Nucleus accumbens (tissue), 56 donors: ENCODE data around the gene OPCML.

Experiments used
- DNase-seq, 56 donors: peaks; one replicate each; lab custom pipeline; 2025; lab: John Stamatoyannopoulos, UW

Gene OPCML

GRCh38 chr11:132721526-132721925 lies 810.8 kb downstream of the OPCML start:
- no peak for DNase-seq

DNA sequence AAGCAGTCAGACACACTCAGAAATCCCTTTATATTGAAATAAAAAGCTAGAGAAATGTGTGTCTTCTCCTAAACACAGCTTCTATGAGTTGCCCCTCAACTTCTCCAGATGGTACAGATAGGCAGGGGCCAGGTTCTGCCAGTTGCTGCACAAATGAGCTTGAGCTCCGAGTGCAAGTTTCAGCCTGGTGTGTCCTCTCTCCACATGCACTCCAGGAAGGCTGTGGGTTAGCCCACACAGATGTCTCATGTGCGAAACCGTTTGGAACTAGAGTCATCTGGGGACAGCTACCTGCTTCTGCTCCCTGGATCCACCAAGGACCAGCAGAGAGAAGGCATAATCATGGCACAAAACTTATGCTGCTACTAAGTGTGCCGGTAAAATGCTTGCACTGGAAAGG lies 812.6 kb downstream of the OPCML start:
- DNase-seq: no peak

DNA sequence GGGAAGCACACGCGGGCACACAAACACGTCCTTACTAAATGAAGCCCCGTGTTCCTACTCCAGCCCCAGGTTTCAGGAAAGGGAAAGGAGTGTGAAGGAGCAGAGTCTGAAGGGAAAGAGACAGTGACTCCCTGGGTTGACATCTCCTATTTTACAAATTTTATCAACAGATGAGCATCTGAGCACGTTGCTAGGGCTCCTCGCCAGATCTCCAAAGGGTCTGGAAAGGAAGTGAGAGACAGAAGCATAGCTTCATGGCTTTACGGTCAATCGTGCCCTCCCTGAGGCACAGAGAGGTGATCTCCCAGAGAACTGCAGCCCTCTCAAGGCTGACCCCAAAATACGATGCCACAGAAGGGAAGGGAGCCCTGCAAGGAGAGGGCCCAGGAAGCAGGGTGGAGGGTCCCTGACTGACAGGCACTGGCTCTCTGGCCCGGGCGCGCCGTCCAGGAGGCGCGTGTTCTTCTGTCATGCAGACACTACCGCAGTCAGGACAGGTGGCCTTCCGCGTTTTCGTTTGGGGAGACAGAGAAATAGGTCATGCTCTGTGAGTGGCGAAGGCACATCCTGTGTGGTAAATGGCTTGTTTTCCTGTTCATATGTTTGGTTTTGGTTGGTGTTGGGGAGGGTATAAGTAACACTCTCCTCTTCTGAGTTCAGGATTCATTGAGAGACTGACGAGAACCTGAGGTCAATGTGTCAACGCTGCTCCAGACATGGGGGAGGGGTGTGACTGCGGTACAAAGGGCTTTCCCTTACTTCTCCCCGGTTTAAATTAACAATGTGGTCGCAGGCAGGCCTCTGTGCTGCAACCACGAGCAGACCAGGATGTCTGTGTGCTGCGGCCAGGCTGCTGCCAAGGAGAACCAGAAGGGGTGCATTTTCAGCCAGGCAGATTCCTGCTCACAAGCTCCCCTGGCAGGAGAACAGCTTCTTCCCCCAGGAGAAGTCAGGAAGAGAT lies 813.3 kb downstream of the OPCML start:
- no peak for DNase-seq

GRCh38 chr11:132717824-132718223 lies 814.5 kb downstream of the OPCML start:
- DNase-seq: no peak

DNA sequence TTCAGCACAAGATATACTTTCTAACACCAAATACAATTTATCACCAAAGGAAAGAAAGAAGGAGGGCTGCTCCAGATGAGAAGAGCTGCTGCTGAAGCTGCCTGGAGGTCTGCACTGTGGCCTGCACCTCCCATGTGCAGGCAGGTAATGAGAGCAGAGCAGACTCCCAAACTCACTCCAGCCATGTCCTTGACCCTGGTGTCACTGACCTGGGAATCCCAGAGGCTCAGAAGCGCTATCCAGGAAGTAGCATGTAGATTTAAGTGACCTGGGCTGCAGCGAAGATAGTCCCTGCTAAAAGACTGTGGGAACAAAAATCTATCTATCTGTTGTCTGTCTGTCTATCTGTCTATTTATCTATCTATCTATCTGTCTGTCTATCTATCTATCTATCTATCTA lies 816.3 kb downstream of the OPCML start:
- DNase-seq: no peak

GRCh38 chr11:132714859-132715440 lies 817.4 kb downstream of the OPCML start:
- no peak for DNase-seq

DNA sequence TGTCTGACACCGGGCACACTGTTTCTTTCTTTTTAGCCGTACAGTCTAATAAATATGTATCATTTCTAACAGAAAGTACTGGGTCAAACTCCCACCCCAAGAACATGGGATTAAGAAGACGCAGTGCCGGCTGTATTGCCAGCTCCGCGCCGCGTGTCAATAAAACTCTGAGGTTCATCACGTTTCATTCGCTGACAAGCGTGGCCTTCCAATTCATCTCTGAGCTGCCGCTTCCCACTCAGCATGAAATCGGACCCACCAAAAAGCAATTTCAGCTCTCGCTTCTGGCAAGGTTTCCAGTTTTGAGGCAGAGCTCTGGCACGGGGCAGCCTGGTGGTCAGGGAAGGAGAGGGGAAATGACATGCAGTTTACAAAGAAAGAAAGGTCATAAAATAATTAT lies 819.8 kb downstream of the OPCML start:
- DNase-seq: no peak

- no peak for DNase-seq
These were observed 827.4 kb downstream of the OPCML start for GRCh38 chr11:132704781-132705375.

DNA sequence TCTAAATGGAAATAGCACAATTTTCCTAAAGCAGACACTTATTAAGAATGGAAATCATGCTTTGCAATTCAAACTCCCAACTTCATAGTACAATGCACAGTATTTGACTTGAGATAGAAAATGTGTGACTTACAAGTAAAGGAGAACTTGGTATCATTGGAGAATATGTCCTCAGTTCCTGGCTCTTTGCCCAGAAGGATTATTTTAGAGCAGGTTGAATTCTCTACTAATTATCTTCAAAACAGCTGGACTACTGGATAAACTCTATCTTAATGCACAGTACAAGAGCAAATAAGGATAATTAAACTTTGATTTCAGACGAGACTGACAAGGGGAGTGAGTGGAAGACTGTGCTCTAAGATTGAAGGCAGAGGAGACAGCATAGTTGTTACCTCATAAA lies 839.4 kb downstream of the OPCML start:
- no peak for DNase-seq

GRCh38 chr11:132691848-132692550 lies 840.3 kb downstream of the OPCML start:
- DNase-seq: no peak

GRCh38 chr11:132686886-132687285 lies 845.4 kb downstream of the OPCML start:
- DNase-seq: no peak

GRCh38 chr11:132685174-132685611 lies 847.1 kb downstream of the OPCML start:
- DNase-seq: no peak

DNA sequence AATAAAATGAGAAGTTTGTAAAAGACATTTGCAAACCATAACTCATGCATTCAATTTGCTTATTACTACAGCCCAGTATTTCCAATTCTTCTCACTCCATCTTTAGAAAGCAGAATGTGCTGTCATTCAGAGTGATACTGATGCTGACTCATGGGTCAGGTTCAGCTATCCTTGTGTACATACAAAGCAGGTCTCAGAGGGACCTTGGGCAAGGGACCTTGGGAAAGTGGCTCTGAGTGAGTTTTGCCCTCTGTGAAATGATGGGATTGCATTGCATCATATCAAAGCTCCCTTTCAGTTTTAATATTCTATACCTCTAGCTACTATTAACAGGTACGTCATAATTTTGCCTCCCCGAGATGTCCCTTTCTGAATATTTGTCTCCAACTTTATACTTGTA lies 848.7 kb downstream of the OPCML start:
- no peak for DNase-seq

DNA sequence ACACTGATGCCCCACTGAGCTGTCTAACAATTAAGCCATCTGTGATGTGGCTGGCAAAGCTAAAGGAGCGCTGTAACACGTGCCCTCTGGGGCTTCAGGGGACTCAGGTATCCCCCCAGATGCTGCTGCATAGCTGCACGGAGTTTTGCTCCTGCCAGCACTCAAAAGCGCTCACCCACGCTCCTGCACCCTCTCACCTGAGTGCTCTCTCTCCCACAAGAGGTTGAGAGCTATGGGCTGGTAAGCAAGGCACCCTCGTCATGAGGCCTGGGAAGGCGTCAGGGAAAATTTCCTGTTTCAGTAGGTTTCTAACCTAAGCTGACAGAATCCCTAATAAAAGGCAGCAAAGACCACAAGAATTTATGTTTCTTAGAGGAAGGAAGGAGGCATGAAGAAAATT lies 850.3 kb downstream of the OPCML start:
- DNase-seq: no peak

GRCh38 chr11:132680584-132680983 lies 851.7 kb downstream of the OPCML start:
- DNase-seq: no peak

GRCh38 chr11:132674151-132674550 lies 858.1 kb downstream of the OPCML start:
- DNase-seq: no peak

DNA sequence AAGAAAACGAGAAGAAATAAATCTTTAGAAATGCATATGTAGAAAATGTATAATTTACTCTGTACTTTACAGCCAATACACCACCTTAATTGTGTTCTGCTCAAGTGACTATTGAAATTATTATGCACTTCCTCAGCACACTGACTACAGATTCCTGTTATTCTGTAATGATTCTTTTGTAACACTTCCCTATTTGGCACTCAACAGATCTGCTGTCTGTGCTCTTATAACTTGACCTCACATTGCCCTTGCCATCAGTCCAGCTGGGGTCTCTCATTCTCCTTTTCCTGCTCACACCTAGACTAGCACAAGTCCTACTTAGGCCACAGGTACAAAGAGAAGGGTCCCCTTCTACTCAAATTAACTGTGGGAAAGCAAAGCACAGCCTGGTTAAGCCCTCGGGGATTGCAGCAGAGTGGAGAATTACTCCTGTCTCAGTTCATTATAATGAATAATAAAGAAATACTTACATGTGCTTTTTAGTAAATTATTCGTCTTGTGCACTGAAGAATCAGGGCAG lies 860.4 kb downstream of the OPCML start:
- DNase-seq: no peak

- no peak for DNase-seq
These were observed 861.2 kb downstream of the OPCML start for GRCh38 chr11:132670921-132671675.

DNA sequence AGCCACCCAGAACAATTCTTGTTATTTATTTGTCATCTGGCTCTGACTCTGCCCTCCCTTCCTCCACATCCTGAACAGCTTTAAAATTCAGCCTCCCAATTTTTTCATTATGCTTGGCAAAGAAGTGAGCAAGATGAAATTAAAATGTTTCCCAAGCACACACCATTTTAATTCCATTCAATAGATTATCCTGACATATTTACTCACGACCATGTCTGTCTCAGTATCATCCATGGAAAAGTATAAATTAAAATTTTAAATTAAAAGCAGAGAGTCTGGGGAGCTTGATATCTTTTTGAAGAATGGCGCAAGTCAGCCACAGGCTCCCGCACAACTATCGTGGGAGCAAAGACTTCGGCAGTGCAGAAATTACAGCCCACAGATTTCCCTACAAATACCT lies 862.4 kb downstream of the OPCML start:
- DNase-seq: no peak

GRCh38 chr11:132665205-132665604 lies 867.1 kb downstream of the OPCML start:
- no peak for DNase-seq
